ENCODE data around the gene SYT13.

The SYT13 gene

DNA sequence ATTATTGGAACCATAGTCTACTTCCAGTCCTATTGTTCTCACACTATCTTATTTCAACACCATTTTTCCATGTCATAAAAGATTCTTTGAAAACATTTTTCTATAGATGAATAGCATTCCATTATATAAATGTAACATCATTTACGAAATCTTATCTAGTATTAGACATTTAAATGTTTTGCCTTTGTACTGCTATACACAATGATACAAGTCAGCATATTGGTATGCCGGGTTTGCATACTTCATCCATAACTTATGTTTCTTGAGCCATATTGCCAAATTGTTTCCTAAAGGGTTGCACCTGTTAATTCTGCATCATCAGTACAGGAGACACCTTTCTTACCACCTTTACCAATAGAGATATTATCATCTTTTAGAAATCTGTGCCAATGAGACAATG lies 68.2 kb downstream of the SYT13 start:
- no peak overlapping the region for H3K9ac ChIP-seq (ENCODE audit: low read depth, low read length)
- H3K4me1 ChIP-seq (ENCODE audit: insufficient read depth, low read length) = no peaks in the 10 kb centered on the region
- H3K9me3 ChIP-seq (ENCODE audit: control insufficient read depth, insufficient read depth, low read length) = no peaks in the 10 kb centered on the region
- no peaks in the 10 kb centered on the region for H3K36me3 ChIP-seq (ENCODE audit: insufficient read depth, low read length)

DNA sequence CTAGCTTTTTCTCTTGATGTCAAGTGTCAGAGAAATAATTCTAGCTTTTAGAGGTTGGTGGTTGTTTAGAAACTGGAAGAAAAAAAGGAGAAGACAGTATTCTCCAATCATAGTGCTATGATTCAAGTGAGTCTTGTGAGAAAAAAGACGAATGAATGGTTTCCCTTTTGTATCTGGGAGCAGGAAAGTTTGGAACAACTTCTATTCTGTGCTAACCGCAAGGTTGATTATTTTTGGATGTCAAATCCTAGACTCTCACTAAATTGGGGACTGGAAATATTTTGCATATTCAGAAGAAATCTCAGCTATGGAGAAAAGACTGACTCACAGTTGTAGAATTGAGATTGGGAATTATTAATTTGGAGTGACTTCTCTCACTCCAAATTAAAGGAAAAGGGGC lies 69.2 kb downstream of the SYT13 start:
- Histone ChIP-seq H3K9ac (ENCODE audit: low read depth, low read length) (no peak overlapping the region), H3K4me1 (ENCODE audit: insufficient read depth, low read length) (no peaks in the 10 kb centered on the region), H3K9me3 (ENCODE audit: control insufficient read depth, insufficient read depth, low read length) (no peaks in the 10 kb centered on the region), H3K36me3 (ENCODE audit: insufficient read depth, low read length) (no peaks in the 10 kb centered on the region)

DNA sequence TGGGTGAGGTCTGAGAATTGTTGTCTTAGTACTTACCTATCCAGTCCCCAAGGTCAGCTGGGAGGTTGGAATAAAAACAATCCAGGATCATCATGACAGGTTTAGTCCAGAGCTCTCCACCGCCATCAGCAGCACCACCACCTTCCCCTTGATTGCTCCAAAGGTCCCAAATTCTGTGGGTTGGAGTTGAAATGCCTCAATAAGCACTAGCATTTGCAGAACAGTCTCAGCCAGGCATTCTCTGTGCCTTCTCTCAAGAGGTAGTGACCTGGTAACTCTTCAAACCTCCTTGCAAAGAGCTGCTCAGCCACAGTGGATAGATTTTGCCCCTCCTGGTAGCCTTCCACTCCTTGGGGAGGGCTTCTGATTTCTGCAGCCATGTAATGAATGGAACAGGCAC lies 70.1 kb downstream of the SYT13 start:
- Histone ChIP-seq H3K36me3 (ENCODE audit: insufficient read depth, low read length) (no peaks in the 10 kb centered on the region), H3K9ac (ENCODE audit: low read depth, low read length) (no peak overlapping the region), H3K4me1 (ENCODE audit: insufficient read depth, low read length) (no peaks in the 10 kb centered on the region), H3K9me3 (ENCODE audit: control insufficient read depth, insufficient read depth, low read length) (no peaks in the 10 kb centered on the region)

DNA sequence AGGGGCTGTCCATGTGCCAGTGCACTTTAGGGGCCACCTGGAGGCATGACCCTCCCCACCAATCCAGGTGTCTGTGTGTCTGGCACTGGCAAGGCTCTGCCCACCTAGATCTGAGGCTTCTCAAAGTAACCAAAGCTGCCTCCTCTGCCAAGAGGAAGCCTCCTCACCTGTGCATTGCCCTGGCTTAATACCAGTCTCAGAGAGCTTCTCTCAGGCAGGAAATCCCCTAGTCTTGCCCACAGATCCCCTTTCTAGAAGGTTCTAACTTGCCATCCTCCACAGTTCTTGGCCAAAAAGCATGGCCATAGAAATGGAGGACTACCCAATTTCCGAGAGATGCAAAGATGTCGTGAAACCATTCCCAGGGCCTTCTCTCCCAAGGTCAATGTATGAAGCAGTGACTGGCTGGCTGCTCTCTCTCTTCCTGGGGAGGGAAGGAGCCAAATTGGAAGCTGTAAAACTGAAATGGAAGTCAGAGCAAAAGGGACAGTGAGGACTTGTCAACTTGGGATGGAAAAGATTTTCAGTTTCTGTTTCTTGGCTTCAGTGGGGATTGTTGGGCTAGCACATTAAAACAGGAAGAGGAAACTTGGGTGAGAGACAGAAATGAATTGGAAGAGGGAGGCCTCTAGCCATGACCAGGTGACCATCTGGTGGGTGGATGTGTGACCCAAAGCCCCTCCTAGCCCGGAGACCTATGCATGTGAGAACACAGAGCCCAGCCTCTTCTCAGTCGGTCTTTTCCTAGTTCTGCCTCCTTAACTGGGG lies 70.9 kb downstream of the SYT13 start:
- Histone ChIP-seq H3K4me1 (ENCODE audit: insufficient read depth, low read length) (peaks cover 3% of the 10 kb centered on the region; the same call in 1 of the 2 replicates), H3K9me3 (ENCODE audit: control insufficient read depth, insufficient read depth, low read length) (no peaks in the 10 kb centered on the region), H3K9ac (ENCODE audit: low read depth, low read length) (no peak overlapping the region), H3K36me3 (ENCODE audit: insufficient read depth, low read length) (no peaks in the 10 kb centered on the region)

DNA sequence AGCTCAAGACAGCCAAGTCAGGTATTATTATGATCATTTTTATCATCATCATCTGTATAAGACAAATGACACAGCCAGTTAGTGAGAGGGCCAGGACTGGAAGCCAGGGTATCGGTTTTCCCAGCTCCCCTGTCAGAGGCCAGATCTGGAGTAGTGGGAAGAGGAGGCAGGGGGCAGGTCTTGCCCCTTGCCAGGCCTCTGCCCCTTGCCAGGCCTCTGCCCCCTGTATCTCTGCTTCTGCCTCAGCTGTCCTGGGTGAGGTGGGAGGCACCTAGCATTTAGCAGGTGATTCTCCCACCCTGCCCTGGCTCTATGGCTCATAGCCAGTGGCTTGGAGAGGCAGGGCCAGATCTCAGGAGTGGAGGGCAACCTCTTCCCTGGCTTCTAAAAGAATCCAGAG lies 72.4 kb downstream of the SYT13 start:
- Histone ChIP-seq H3K36me3 (ENCODE audit: insufficient read depth, low read length) (no peaks in the 10 kb centered on the region), H3K4me1 (ENCODE audit: insufficient read depth, low read length) (peaks cover 3% of the 10 kb centered on the region; the same call in 1 of the 2 replicates), H3K9me3 (ENCODE audit: control insufficient read depth, insufficient read depth, low read length) (no peaks in the 10 kb centered on the region), H3K9ac (ENCODE audit: low read depth, low read length) (no peak overlapping the region)

DNA sequence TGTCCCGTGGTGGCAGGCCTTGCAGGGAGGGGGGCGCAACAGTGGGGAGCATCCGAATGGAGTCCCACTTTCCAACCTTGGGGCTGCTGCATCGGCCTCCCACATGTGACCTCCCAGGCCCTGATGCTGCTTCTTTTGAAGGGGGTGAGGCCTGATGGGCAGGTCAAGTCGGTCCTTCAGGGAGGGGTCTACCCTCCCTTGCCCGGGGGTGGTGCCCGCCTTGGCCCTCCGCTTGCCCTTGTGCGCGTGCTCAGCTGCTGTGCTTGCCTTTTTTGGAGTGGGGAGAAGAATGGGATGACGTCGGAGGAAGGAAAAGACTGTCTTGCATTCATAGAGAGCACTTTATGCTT lies 72.8 kb downstream of the SYT13 start:
- Histone ChIP-seq H3K9ac (ENCODE audit: low read depth, low read length) (no peak overlapping the region), H3K36me3 (ENCODE audit: insufficient read depth, low read length) (no peaks in the 10 kb centered on the region), H3K9me3 (ENCODE audit: control insufficient read depth, insufficient read depth, low read length) (no peaks in the 10 kb centered on the region), H3K4me1 (ENCODE audit: insufficient read depth, low read length) (peaks cover 3% of the 10 kb centered on the region; the same call in 1 of the 2 replicates)

DNA sequence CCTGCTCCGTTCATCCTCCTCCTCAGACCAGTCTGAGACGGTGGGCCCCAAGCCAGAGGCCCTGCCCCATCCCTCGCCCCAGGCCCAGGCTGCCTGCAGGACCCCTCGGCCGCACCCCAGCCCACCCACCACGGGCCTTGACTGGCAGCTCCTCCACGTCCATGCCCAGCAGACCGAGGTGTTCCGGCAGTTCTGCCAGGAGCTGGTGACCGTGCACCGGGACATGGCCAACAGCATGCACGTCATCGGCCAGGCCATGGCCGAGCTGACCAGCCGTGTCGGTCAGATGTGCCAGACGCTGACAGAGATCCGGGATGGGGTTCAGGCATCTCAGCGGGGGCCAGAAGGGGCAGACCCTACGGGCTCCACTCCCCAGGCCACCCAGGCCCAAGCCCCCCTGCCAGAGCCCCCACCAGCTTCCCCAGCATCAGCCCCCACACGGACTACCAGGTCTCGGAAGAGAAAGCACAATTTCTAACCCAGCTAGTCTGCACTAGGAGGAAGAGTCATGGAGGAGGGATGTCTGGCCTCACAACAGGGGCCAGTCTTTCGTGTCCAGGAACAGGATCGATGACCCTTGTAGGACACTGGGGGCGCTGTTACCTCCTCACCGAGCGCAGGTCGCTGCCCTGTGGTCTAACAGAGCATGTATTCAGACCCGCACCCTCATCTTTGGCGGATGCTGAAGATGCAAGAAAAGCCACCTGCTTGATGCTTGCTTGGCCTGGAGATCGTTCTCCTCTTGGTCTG lies 73.4 kb downstream of the SYT13 start:
- Histone ChIP-seq H3K9me3 (ENCODE audit: control insufficient read depth, insufficient read depth, low read length) (no peaks in the 10 kb centered on the region), H3K9ac (ENCODE audit: low read depth, low read length) (no peak overlapping the region), H3K36me3 (ENCODE audit: insufficient read depth, low read length) (no peaks in the 10 kb centered on the region), H3K4me1 (ENCODE audit: insufficient read depth, low read length) (peaks cover 3% of the 10 kb centered on the region; the same call in 1 of the 2 replicates)

DNA sequence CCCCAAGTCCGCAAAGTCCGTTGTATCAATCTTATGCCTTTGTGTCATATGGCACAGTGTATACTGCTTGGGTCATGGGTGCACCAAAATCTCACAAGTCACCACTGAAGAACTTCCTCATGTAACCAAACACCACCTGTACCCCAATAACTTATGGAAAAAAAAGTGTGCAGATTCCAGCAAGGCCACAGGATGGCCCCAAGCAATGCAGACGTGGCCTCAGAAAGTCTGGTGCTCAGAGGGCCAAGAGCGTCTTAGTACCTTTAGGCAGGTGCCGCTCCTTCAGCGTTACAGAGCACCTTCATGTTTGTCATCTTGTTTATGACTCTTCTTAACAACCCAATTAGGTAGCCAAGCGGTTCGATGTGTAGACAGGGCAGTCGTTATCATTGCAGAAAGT lies 74.4 kb downstream of the SYT13 start:
- Histone ChIP-seq H3K9me3 (ENCODE audit: control insufficient read depth, insufficient read depth, low read length) (no peaks in the 10 kb centered on the region), H3K9ac (ENCODE audit: low read depth, low read length) (no peak overlapping the region), H3K4me1 (ENCODE audit: insufficient read depth, low read length) (peaks cover 3% of the 10 kb centered on the region; the same call in 1 of the 2 replicates), H3K36me3 (ENCODE audit: insufficient read depth, low read length) (no peaks in the 10 kb centered on the region)

DNA sequence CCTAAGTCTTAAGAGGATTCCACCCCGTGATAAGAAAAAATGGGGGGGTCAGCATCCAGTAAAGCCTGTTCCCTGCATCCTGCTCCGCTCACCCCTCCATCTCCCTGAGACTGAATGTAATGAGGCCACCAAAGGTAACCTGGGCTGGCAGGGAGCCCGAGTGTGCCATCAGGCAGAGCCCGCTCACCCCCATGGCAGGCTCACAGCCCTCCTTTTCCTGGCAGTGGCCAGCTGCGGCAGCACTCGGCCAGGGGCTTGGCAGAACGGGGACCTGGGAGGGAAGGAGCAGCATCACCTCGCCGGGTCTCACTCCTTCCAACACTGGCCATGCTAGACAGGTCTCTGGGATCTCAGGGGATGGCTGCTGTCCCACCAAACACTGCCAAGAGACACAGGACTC lies 75.3 kb downstream of the SYT13 start:
- H3K36me3 ChIP-seq (ENCODE audit: insufficient read depth, low read length) = no peaks in the 10 kb centered on the region
- no peaks in the 10 kb centered on the region for H3K9me3 ChIP-seq (ENCODE audit: control insufficient read depth, insufficient read depth, low read length)
- peaks cover 3% of the 10 kb centered on the region; the same call in 1 of the 2 replicates for H3K4me1 ChIP-seq (ENCODE audit: insufficient read depth, low read length)
- H3K9ac ChIP-seq (ENCODE audit: low read depth, low read length) = no peak overlapping the region

DNA sequence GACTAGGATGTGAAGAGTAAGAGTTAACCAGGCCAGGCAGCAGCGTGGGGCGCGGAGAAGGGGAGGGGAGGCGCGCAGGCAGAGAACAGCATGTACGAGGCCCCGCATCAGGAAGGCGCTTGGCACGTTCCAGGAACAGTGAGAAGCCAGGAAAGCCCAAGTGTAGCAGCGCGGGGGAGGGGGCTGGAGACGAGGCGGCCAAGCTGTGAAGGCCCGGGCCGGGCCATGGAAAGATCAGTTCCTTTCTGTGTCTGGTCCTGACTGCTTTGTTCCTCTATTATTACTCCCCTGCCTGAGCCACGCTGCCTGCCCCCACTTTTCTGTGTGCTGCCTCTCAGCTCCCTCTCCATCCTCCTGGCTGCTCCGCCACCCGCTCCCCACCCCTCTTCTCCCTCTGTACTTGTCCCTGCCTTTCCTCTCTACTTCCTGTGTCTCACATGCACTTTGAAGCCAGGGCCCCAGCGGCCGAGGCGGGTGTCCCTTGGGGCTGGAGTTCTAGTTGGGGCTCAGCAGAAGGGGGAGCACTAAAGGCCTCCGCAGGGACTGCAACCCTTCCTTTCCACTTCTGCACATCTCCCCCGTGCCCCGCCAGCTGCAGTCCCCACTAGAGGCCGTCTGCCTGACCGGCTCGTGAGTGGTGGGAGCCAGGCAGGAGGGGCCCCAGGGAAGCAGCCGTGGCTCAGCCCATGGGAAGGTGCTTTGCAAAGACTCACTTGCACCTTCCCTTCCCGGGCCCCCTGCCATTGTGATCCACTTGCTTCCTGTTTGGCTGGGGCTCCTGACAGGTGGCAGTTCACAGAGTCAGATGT lies 76.0 kb downstream of the SYT13 start:
- no peak overlapping the region for H3K9ac ChIP-seq (ENCODE audit: low read depth, low read length)
- no peaks in the 10 kb centered on the region for H3K9me3 ChIP-seq (ENCODE audit: control insufficient read depth, insufficient read depth, low read length)
- H3K4me1 ChIP-seq (ENCODE audit: insufficient read depth, low read length) = peaks cover 3% of the 10 kb centered on the region; the same call in 1 of the 2 replicates
- no peaks in the 10 kb centered on the region for H3K36me3 ChIP-seq (ENCODE audit: insufficient read depth, low read length)

DNA sequence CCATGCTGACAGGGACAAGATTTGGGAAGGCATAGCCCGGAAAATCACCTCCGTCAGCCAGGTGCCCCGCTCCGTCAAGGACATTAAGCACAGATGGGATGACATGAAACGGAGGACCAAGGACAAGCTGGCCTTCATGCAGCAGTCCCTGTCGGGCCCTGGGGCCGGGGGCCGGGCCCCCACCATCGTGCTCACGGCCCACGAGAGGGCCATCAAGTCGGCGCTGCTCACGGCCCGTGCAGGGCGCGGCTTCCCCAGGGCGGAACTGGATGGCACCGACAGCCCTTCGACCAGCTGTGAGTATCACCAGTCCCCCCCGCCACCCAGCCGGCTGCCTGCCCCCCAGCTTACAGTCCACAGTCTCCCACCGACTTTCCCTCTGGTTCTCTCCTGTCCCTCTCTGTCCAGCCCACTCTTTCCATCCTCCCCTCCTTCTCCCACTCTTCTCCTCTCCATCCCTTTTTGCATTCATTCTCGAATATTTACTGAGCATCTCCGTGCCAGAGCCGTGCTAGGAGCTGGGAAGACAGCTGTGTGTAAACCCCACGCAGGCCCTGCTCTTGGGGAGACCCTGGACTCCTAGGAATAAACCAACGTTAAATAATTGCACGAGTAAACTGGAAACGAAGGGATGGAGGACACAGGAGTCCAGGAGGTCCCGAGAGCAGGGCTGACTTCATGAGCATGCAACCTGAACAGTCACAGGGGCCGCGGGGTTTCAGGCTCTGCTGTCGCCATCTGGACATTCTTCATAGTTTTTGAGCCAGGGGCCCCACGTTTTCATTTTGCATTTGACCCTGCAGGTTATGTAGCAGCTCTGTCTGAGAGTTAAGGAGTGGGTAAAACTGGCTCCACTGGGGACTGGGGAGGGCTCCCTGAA lies 76.9 kb downstream of the SYT13 start:
- H3K9ac ChIP-seq (ENCODE audit: low read depth, low read length) = no peak overlapping the region
- H3K36me3 ChIP-seq (ENCODE audit: insufficient read depth, low read length) = no peaks in the 10 kb centered on the region
- peaks cover 3% of the 10 kb centered on the region; the same call in 1 of the 2 replicates for H3K4me1 ChIP-seq (ENCODE audit: insufficient read depth, low read length)
- no peaks in the 10 kb centered on the region for H3K9me3 ChIP-seq (ENCODE audit: control insufficient read depth, insufficient read depth, low read length)

DNA sequence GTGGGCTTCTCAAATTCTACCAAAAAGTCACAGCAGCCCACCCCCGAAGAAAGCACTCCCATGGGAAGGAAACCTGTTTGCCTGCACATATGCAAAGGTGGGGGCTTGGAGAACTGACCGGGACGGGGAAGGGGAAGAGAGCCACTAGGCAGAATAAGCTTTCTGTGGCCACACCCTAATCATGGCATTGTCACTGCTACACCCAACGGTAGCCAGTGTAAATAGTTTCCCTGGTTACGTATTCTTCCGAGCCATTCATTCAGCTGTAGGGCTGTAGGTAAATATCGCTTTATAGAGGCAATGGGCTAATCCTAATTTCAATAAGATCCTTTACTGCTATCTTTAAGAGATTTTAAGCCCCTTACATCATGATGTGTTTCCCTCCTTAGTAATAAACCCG lies 78.0 kb downstream of the SYT13 start:
- Histone ChIP-seq H3K9ac (ENCODE audit: low read depth, low read length) (no peak overlapping the region), H3K9me3 (ENCODE audit: control insufficient read depth, insufficient read depth, low read length) (no peaks in the 10 kb centered on the region), H3K36me3 (ENCODE audit: insufficient read depth, low read length) (no peaks in the 10 kb centered on the region), H3K4me1 (ENCODE audit: insufficient read depth, low read length) (peaks cover 3% of the 10 kb centered on the region; the same call in 1 of the 2 replicates)

DNA sequence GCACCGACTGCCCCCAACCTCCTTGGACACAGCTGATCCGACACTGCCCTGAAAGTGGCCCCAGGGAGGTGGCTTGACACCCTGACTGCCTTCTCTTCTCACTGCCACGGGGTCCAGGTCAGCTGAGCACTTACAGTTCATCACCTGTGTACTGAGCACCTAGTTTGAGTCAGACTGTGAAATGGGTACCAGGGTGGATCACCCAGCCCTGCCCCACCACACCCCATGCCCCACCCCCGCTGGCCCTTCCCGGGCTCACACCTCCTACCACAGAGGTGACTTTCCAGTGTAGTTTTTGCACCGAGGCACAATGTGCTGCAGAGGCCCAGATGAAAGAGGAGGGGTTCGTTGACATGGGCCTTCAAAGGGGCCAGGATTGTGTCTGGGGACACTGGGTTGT lies 80.2 kb downstream of the SYT13 start:
- Histone ChIP-seq H3K9ac (ENCODE audit: low read depth, low read length) (no peak overlapping the region), H3K9me3 (ENCODE audit: control insufficient read depth, insufficient read depth, low read length) (no peaks in the 10 kb centered on the region), H3K4me1 (ENCODE audit: insufficient read depth, low read length) (peaks cover 3% of the 10 kb centered on the region; the same call in 1 of the 2 replicates), H3K36me3 (ENCODE audit: insufficient read depth, low read length) (no peaks in the 10 kb centered on the region)

DNA sequence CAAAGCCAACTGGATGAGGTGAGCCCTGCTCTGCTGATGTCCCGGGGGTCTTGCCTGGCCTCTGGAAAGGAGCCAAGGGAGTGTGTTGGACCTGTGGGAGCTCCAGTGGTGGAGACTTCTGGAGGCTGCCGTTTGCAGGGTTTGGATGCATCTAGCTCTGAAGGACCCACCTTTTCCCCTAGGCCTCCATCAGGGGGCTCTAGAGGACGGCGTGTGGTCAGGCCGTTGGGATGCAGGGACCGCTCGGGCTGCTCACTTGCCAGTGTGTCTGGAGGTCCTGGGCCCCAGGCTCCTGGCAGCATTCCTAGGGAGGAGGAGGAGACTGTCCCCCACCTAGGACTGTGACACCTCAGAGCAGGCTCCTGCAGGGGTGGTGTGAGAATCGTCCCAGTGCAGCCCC lies 81.4 kb downstream of the SYT13 start:
- H3K9ac ChIP-seq (ENCODE audit: low read depth, low read length) = no peak overlapping the region
- H3K4me1 ChIP-seq (ENCODE audit: insufficient read depth, low read length) = no peaks in the 10 kb centered on the region
- H3K36me3 ChIP-seq (ENCODE audit: insufficient read depth, low read length) = no peaks in the 10 kb centered on the region
- no peaks in the 10 kb centered on the region for H3K9me3 ChIP-seq (ENCODE audit: control insufficient read depth, insufficient read depth, low read length)

All from ES-I3 (cell line).